Loucy (cell line): ENCODE measurements around the gene MACROD2.

ENCODE experiments used
- H2AFZ ChIP-seq: fragments of 200-600 bp; sonication (generic); 2 replicates; pipeline ENCODE4 v1.6.0; 2016; ENCODE audit warnings: antibody characterized with exemption, mild to moderate bottlenecking, low read length, moderate library complexity
- H3F3A ChIP-seq: fragments of 200-600 bp; 2 replicates; pipeline ENCODE4 v1.6.0; 2016; ENCODE audit warnings: antibody characterized with exemption, low read depth, mild to moderate bottlenecking
- H3K27me3 ChIP-seq: fragments of 200-600 bp; sonication (generic); 2 replicates; pipeline ENCODE4 v1.6.1; 2014; ENCODE audit warnings: low read length, mild to moderate bottlenecking; ENCODE audit not compliant: insufficient read depth, poor library complexity, severe bottlenecking
- H3K36me3 ChIP-seq: fragments of 200-600 bp; sonication (generic); 2 replicates; pipeline ENCODE4 v1.6.1; 2016; ENCODE audit warnings: low read length; ENCODE audit not compliant: insufficient read depth
- H3K4me1 ChIP-seq: fragments of 200-600 bp; sonication (generic); 2 replicates; pipeline ENCODE4 v1.5.1; 2014; ENCODE audit warnings: low read length, mild to moderate bottlenecking; ENCODE audit not compliant: insufficient read depth, poor library complexity, severe bottlenecking
- H3K4me2 ChIP-seq: fragments of 200-600 bp; sonication (generic); 2 replicates; pipeline ENCODE4 v1.6.0; 2014; ENCODE audit warnings: antibody characterized with exemption, low read length, low read depth, mild to moderate bottlenecking; ENCODE audit not compliant: poor library complexity, severe bottlenecking
- H3K4me3 ChIP-seq: fragments of 200-600 bp; sonication (generic); 2 replicates; pipeline ENCODE4 v1.5.1; 2014; ENCODE audit warnings: low read length, mild to moderate bottlenecking, mixed read lengths; ENCODE audit not compliant: poor library complexity, severe bottlenecking
- H3K79me2 ChIP-seq: fragments of 200-600 bp; sonication (generic); 2 replicates; pipeline ENCODE4 v1.6.1; 2014; ENCODE audit warnings: low read length; ENCODE audit not compliant: insufficient read depth
- H3K9ac ChIP-seq: fragments of 200-600 bp; sonication (generic); 2 replicates; pipeline ENCODE4 v1.6.0; 2014; ENCODE audit warnings: mild to moderate bottlenecking, low read depth, low read length, moderate library complexity; ENCODE audit not compliant: poor library complexity, severe bottlenecking
- H3K9me2 ChIP-seq: fragments of 200-600 bp; sonication (generic); replicated peaks from 2 replicates; pipeline ENCODE4 v1.6.1; 2016; ENCODE audit warnings: low read depth, low read length, mixed read lengths
- H3K9me3 ChIP-seq: fragments of 200-600 bp; sonication (generic); 2 replicates; pipeline ENCODE4 v1.6.1; 2014; ENCODE audit warnings: mild to moderate bottlenecking, antibody characterized with exemption, low read length, low read depth; ENCODE audit not compliant: insufficient read depth
- H4K20me1 ChIP-seq: fragments of 200-600 bp; sonication (generic); 2 replicates; pipeline ENCODE4 v1.6.0; 2014; ENCODE audit warnings: antibody characterized with exemption, low read length, mild to moderate bottlenecking; ENCODE audit not compliant: insufficient read depth, poor library complexity, severe bottlenecking
- CTCF ChIP-seq: fragments of 200-600 bp; sonication (generic); conservative IDR thresholded peaks from 2 replicates; pipeline ENCODE4 v1.5.1; 2014; ENCODE audit warnings: mild to moderate bottlenecking, antibody characterized with exemption, low read length
- EZH2phosphoT487 ChIP-seq: fragments of 200-600 bp; IDR thresholded peaks from 2 replicates; pipeline ENCODE4 v1.6.1; 2018; ENCODE audit warnings: antibody characterized with exemption, mild to moderate bottlenecking, moderate library complexity, borderline replicate concordance

Gene MACROD2

GRCh38 chr20:16028923-16029322 lies 2033.6 kb downstream of the MACROD2 start:
- H3K4me3 ChIP-seq: no peak overlapping the region
- no peaks in the 10 kb centered on the region for H3K27me3 ChIP-seq
- H2AFZ ChIP-seq: no peak overlapping the region
- H3K4me1 ChIP-seq: no peaks in the 10 kb centered on the region
- H3K9ac ChIP-seq: no peak overlapping the region
- H3K4me2 ChIP-seq: no peak overlapping the region
- no peaks in the 10 kb centered on the region for H4K20me1 ChIP-seq
- no peaks in the 10 kb centered on the region for H3K9me2 ChIP-seq
- H3F3A ChIP-seq: no peaks in the 10 kb centered on the region
- H3K79me2 ChIP-seq: no peaks in the 10 kb centered on the region
- no peaks in the 10 kb centered on the region for H3K36me3 ChIP-seq
- H3K9me3 ChIP-seq: no peaks in the 10 kb centered on the region
- TF ChIP-seq CTCF (no peak), EZH2phosphoT487 (no peak)

- Histone ChIP-seq H3K36me3 (no peaks in the 10 kb centered on the region), H3K9me2 (no peaks in the 10 kb centered on the region), H4K20me1 (no peaks in the 10 kb centered on the region), H3K4me3 (no peak overlapping the region), H2AFZ (no peak overlapping the region), H3K4me1 (no peaks in the 10 kb centered on the region), H3K9me3 (no peaks in the 10 kb centered on the region), H3K4me2 (no peak overlapping the region), H3K27me3 (no peaks in the 10 kb centered on the region), H3K79me2 (no peaks in the 10 kb centered on the region), H3F3A (no peaks in the 10 kb centered on the region), H3K9ac (no peak overlapping the region)
- TF ChIP-seq CTCF (no peak), EZH2phosphoT487 (no peak)
Measured at GRCh38 chr20:16030253-16030652, 2034.9 kb downstream of the MACROD2 start.

GRCh38 chr20:16035576-16035975 lies 2040.3 kb downstream of the MACROD2 start:
- Histone ChIP-seq H4K20me1 (no peaks in the 10 kb centered on the region), H3K9me3 (no peaks in the 10 kb centered on the region), H3K9me2 (no peaks in the 10 kb centered on the region; the same call in 1 of the 2 replicates), H3F3A (no peaks in the 10 kb centered on the region), H2AFZ (no peak overlapping the region), H3K4me3 (no peak overlapping the region), H3K79me2 (no peaks in the 10 kb centered on the region), H3K9ac (no peak overlapping the region), H3K4me2 (no peak overlapping the region), H3K4me1 (no peaks in the 10 kb centered on the region), H3K27me3 (no peaks in the 10 kb centered on the region), H3K36me3 (no peaks in the 10 kb centered on the region)
- no peak for TF ChIP-seq CTCF
- TF ChIP-seq EZH2phosphoT487: no peak
